ENCODE results near the gene CCDC138. TPM values are rescaled to one million over a fixed set of nuclear protein-coding genes. Genes with fewer than 3 reads are reported as not detected.

The CCDC138 gene
- polyA plus RNA-seq, 1 donor from 2014 or later: 19.0 TPM

DNA sequence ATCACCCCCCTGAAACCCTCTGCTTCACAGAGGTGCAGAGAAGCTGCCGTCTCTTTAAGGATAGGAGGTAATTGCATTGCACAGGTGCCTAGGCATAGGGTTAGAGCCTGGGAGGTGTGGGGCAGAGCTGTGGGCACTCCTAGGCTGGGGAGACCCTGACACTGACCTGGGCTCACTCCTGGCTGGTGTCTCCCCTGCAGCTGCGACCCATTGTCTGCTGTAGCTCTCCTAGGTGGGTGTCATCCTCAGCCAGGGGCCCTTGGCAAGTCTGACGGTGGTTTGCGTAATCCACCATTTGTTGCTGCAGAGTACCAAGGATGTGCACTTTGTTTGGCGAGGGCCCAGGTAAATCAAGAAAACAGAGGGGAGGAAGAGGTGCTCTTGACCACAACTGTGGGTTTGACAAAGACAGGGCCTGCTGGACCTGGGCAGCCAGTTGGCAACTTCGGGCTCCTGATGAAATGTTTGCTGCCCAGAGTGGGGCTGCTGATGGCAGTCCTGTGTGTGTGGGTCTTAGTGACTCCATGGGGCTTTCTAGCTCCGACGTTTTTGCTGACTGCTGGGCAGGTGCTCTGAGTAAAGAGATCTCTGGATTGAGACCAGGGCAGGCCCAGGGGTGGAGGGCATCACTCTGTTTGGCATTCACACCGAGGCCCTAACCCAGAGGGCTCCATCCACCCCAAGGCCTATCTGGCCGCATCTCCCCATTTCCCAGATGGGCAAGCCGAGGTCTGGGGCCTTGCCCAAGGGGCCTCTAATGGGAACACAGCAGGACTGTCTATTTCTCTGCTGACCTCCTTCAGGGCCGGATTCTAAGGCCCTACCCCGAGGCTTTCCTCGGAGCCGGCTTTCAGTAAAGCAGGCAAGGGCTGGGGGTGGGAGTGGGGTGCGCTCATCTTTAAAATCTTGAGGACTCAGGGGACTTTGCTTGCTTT lies 134.8 kb downstream of the CCDC138 start:
- H3K27me3 ChIP-seq (ENCODE audit: insufficient read depth, low read depth, low read length): no peaks in the 10 kb centered on the region
- H4K20me1 ChIP-seq (ENCODE audit: insufficient read depth): no peaks in the 10 kb centered on the region
- no peaks in the 10 kb centered on the region for H3K9me3 ChIP-seq (ENCODE audit: low read length)
- no peak overlapping the region for H3K4me2 ChIP-seq (ENCODE audit: low read length)
- TF ChIP-seq POLR2AphosphoS5 (IDR thresholded peaks at IDR 0.05) (no peak), MXI1 (conservative IDR thresholded peaks at IDR 0.05; ENCODE audit: poor library complexity, severe bottlenecking) (no peak), EP300 (conservative IDR thresholded peaks at IDR 0.05; ENCODE audit: poor library complexity, severe bottlenecking) (no peak), SMC3 (conservative IDR thresholded peaks at IDR 0.05; ENCODE audit: poor library complexity) (no peak)
- TF ChIP-seq, protein P1, sequence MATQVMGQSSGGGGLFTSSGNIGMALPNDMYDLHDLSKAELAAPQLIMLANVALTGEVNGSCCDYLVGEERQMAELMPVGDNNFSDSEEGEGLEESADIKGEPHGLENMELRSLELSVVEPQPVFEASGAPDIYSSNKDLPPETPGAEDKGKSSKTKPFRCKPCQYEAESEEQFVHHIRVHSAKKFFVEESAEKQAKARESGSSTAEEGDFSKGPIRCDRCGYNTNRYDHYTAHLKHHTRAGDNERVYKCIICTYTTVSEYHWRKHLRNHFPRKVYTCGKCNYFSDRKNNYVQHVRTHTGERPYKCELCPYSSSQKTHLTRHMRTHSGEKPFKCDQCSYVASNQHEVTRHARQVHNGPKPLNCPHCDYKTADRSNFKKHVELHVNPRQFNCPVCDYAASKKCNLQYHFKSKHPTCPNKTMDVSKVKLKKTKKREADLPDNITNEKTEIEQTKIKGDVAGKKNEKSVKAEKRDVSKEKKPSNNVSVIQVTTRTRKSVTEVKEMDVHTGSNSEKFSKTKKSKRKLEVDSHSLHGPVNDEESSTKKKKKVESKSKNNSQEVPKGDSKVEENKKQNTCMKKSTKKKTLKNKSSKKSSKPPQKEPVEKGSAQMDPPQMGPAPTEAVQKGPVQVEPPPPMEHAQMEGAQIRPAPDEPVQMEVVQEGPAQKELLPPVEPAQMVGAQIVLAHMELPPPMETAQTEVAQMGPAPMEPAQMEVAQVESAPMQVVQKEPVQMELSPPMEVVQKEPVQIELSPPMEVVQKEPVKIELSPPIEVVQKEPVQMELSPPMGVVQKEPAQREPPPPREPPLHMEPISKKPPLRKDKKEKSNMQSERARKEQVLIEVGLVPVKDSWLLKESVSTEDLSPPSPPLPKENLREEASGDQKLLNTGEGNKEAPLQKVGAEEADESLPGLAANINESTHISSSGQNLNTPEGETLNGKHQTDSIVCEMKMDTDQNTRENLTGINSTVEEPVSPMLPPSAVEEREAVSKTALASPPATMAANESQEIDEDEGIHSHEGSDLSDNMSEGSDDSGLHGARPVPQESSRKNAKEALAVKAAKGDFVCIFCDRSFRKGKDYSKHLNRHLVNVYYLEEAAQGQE (IDR thresholded peaks at IDR 0.05; ENCODE audit: borderline replicate concordance): no peak
- H3K9ac ChIP-seq (ENCODE audit: low read length): no peak overlapping the region
- no peak overlapping the region for H3K4me3 ChIP-seq (ENCODE audit: low read length)
- H2AFZ ChIP-seq (ENCODE audit: low read depth, low read length): no peak overlapping the region
- no peaks in the 10 kb centered on the region for H3K36me3 ChIP-seq (ENCODE audit: insufficient read depth, low read length)
- H3F3A ChIP-seq (ENCODE audit: insufficient read depth, low read length, poor library complexity, severe bottlenecking): no peaks in the 10 kb centered on the region
- no peak overlapping the region for H3K27ac ChIP-seq (ENCODE audit: low read length)
- H3K79me2 ChIP-seq (replicated peaks; ENCODE audit: insufficient read depth, low read length): no peaks in the 10 kb centered on the region
- no peaks in the 10 kb centered on the region for H3K9me2 ChIP-seq (ENCODE audit: insufficient read depth, low read length)

DNA sequence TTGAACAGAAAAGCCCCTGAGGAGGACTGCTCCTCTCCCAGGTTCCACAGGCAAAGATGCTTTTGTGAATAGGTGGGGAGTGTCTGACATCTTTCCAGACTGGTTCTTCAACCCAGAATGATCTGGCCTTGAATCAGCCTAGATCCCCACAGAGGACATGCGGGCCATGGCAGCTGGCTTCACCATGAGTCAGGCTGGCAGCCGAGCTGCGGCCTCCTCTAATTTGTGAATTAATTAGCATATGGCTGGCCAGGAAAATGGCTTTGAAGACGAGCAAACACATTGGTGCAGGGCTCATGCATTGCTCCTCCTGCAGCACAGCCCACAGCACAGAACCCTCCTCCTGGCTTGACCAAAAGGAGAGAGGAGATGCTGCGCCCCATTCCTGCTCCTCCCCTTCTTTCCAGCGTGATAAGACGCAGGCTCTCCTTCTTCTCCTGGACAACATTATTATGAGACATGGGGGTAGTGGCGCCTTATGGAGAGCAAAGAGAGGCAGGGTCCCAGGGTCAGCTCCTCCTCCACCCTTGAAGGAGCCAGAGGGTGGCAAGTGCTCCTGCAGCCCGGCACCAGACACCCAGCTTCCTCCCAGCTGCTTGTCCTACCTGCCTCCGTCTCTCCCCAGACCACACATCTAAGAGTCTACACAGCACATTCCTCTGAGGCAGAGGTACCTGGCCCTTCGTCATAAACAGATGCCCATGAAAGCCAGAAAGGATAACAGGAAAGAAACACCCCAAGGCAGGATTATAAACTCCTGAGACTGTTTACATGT lies 135.8 kb downstream of the CCDC138 start:
- H3F3A ChIP-seq (ENCODE audit: insufficient read depth, low read length, poor library complexity, severe bottlenecking): no peaks in the 10 kb centered on the region
- no peaks in the 10 kb centered on the region for H3K79me2 ChIP-seq (replicated peaks; ENCODE audit: insufficient read depth, low read length)
- no peak overlapping the region for H3K27ac ChIP-seq (ENCODE audit: low read length)
- no peak overlapping the region for H3K9ac ChIP-seq (ENCODE audit: low read length)
- H3K36me3 ChIP-seq (ENCODE audit: insufficient read depth, low read length): no peaks in the 10 kb centered on the region
- no peak overlapping the region for H3K4me3 ChIP-seq (ENCODE audit: low read length)
- no peak overlapping the region for H2AFZ ChIP-seq (ENCODE audit: low read depth, low read length)
- H4K20me1 ChIP-seq (ENCODE audit: insufficient read depth): no peaks in the 10 kb centered on the region
- no peak overlapping the region for H3K4me2 ChIP-seq (ENCODE audit: low read length)
- TF ChIP-seq TAF1 (IDR thresholded peaks at IDR 0.05; ENCODE audit: low read depth) (no peak), SMC3 (conservative IDR thresholded peaks at IDR 0.05; ENCODE audit: poor library complexity) (no peak), EP300 (conservative IDR thresholded peaks at IDR 0.05; ENCODE audit: poor library complexity, severe bottlenecking) (no peak), MXI1 (conservative IDR thresholded peaks at IDR 0.05; ENCODE audit: poor library complexity, severe bottlenecking) (no peak), RAD21 (conservative IDR thresholded peaks at IDR 0.05) (no peak), EZH2 (IDR thresholded peaks at IDR 0.05; ENCODE audit: borderline replicate concordance, insufficient read depth, low read length, poor library complexity, severe bottlenecking) (no peak), POLR2AphosphoS5 (IDR thresholded peaks at IDR 0.05) (no peak)
- TF ChIP-seq, protein P2, sequence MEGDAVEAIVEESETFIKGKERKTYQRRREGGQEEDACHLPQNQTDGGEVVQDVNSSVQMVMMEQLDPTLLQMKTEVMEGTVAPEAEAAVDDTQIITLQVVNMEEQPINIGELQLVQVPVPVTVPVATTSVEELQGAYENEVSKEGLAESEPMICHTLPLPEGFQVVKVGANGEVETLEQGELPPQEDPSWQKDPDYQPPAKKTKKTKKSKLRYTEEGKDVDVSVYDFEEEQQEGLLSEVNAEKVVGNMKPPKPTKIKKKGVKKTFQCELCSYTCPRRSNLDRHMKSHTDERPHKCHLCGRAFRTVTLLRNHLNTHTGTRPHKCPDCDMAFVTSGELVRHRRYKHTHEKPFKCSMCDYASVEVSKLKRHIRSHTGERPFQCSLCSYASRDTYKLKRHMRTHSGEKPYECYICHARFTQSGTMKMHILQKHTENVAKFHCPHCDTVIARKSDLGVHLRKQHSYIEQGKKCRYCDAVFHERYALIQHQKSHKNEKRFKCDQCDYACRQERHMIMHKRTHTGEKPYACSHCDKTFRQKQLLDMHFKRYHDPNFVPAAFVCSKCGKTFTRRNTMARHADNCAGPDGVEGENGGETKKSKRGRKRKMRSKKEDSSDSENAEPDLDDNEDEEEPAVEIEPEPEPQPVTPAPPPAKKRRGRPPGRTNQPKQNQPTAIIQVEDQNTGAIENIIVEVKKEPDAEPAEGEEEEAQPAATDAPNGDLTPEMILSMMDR (IDR thresholded peaks at IDR 0.05; ENCODE audit: poor library complexity, severe bottlenecking): no peak
- TF ChIP-seq, protein P1 (IDR thresholded peaks at IDR 0.05; ENCODE audit: borderline replicate concordance): no peak
- H3K27me3 ChIP-seq (ENCODE audit: insufficient read depth, low read depth, low read length): no peaks in the 10 kb centered on the region
- H3K9me2 ChIP-seq (ENCODE audit: insufficient read depth, low read length): no peaks in the 10 kb centered on the region
- no peaks in the 10 kb centered on the region for H3K9me3 ChIP-seq (ENCODE audit: low read length)
